PFSK-1 (cell line): Measurements from ENCODE around the gene OPCML.

Source experiments
- POLR2AphosphoS5 ChIP-seq: IDR thresholded peaks from 2 replicates; pipeline ENCODE4 v1.6.1; 2012; ENCODE audit warnings: low read depth, mild to moderate bottlenecking, control low read depth, low read length, moderate library complexity
- TAF1 ChIP-seq: IDR thresholded peaks from 2 replicates; pipeline ENCODE4 v1.6.1; 2012; ENCODE audit warnings: low read length, control low read depth, borderline replicate concordance; ENCODE audit not compliant: insufficient read depth
- TF ChIP-seq, protein P1 (sequence below), 2 experiments: IDR thresholded peaks; 2 replicates each; pipeline versions ENCODE4 v1.6.1 to v1.8.0; 2011 to 2012; ENCODE audit warnings: low read depth in 2 of 2, low read length in 2 of 2, control low read depth in 1 of 2, inconsistent platforms in 1 of 2, mild to moderate bottlenecking in 1 of 2, moderate library complexity in 1 of 2; ENCODE audit not compliant: insufficient read depth in 1 of 2

DNA sequence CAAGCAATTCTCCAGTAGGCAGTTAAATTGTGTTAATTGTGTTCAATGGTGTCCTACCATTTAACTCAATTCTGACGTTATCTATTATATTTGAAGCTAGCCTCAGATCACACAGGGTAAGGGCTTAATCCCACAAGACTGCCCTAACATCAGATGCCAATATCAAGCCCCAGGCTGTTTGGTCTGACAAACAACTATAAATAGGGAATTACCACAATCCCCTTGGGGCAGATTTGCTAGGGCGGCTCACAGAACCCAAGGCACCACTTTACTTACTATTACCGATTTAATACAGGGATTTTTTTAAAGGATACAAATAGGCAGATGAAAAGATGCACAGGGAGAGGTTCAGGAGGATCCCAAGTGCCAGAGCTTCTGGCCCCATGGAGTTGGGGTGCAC, 678.4 kb downstream of the OPCML start:
- TF ChIP-seq POLR2AphosphoS5 (no peak), TAF1 (no peak)
- TF ChIP-seq, protein P1, sequence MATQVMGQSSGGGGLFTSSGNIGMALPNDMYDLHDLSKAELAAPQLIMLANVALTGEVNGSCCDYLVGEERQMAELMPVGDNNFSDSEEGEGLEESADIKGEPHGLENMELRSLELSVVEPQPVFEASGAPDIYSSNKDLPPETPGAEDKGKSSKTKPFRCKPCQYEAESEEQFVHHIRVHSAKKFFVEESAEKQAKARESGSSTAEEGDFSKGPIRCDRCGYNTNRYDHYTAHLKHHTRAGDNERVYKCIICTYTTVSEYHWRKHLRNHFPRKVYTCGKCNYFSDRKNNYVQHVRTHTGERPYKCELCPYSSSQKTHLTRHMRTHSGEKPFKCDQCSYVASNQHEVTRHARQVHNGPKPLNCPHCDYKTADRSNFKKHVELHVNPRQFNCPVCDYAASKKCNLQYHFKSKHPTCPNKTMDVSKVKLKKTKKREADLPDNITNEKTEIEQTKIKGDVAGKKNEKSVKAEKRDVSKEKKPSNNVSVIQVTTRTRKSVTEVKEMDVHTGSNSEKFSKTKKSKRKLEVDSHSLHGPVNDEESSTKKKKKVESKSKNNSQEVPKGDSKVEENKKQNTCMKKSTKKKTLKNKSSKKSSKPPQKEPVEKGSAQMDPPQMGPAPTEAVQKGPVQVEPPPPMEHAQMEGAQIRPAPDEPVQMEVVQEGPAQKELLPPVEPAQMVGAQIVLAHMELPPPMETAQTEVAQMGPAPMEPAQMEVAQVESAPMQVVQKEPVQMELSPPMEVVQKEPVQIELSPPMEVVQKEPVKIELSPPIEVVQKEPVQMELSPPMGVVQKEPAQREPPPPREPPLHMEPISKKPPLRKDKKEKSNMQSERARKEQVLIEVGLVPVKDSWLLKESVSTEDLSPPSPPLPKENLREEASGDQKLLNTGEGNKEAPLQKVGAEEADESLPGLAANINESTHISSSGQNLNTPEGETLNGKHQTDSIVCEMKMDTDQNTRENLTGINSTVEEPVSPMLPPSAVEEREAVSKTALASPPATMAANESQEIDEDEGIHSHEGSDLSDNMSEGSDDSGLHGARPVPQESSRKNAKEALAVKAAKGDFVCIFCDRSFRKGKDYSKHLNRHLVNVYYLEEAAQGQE (IDR thresholded peaks at IDR 0.05; ENCODE audit: insufficient read depth in 1 of 2, low read depth in 2 of 2, low read length in 2 of 2) = no peak
